NB4 (cell line): Measurements from ENCODE around the gene TENM4.

Experiments
- CTCF ChIP-seq: IDR thresholded peaks from one replicate; pipeline ENCODE4 v1.5.1; 2012; ENCODE audit warnings: low read depth, low read length
- MYC ChIP-seq: IDR thresholded peaks from 2 replicates; pipeline ENCODE4 v1.6.1; 2011; ENCODE audit warnings: low read depth, low read length
- POLR2A ChIP-seq: IDR thresholded peaks from 2 replicates; pipeline ENCODE4 v1.6.1; 2011; ENCODE audit warnings: mild to moderate bottlenecking; ENCODE audit not compliant: insufficient read length; ENCODE audit errors: extremely low read depth
- TF ChIP-seq, protein P1 (sequence below): IDR thresholded peaks from 2 replicates; pipeline ENCODE4 v1.6.1; 2011; ENCODE audit warnings: low read depth, low read length

GRCh38 chr11:78857688-78858087 is 583.1 kb downstream of the TENM4 start:
- TF ChIP-seq, protein P1, sequence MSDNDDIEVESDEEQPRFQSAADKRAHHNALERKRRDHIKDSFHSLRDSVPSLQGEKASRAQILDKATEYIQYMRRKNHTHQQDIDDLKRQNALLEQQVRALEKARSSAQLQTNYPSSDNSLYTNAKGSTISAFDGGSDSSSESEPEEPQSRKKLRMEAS: no peak
- TF ChIP-seq POLR2A (no peak), CTCF (no peak), MYC (no peak)
